HG02642 (cell line): ENCODE results near the gene CCSER1.
A peak's percentile ranks its signal among the peaks of the same experiment; 100 is the strongest.
"Not testable (repeated sequence)": the region's sequence is repeated elsewhere in the genome, so short reads cannot be mapped to it uniquely, and the experiment has no call there.

Source experiments
- ATAC-seq: cut with Tn5 transposase; IDR thresholded peaks from one replicate; pipeline ENCODE4 v1.9.1; 2021; ENCODE audit warnings: mild to moderate bottlenecking; ENCODE audit not compliant: unreplicated experiment, poor library complexity

Gene CCSER1

DNA sequence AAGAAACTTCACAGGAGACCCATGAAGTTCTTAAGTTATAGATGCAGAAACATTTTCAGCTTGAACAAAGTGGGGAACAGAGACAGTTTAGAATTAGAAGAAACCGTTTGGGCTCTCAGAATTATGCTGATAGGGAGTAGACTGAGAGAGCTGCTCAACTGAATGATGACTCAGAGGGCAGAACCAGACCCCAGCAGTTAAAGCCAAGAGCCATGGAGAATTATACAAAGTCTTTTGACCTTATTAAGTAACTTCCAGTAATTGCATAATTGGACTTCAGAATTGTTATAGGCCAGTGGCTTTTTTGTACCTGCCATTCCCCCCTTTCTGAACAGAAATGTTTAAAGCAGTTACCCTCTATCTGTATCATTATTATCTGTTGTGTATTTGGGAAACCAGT lies 642.1 kb downstream of the CCSER1 start:
- ATAC-seq = no peak

DNA sequence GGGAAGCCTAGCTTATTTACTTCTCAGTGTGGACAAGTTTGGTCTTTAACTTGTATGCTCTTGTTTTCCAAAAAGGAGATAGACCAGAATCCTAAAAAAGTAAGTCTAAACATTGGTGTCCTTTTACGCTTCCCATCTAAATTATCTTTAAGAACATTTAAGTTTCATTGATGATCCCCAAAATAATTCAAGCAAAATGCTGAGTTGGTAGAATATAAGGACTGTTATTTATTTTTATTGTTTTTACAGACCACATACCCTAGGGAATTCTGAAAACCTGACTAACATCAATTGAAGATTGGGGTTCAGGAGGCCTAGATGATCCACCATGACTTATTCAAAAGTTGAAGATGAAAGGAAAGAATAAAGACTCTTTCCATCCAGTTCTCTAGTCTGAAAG lies 653.0 kb downstream of the CCSER1 start:
- no peak for ATAC-seq

DNA sequence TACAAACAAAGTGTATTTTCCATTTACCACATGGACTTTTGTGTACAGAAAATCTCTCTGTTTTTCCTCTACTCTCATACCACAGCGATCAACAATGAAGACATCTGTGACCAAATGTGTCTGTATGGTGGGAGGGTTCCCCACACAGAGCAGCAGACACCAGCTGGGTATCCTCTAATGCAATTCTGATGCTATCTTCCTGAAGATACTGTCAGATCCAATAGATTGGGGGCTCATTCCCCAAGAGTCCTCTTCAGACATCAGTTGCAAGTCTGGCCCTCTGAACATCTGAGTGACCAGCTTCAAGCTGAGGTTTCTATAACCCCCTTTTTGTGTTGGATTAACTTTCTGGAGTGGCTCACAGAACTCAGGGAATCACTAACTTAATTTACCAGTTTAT lies 659.4 kb downstream of the CCSER1 start:
- no peak for ATAC-seq

DNA sequence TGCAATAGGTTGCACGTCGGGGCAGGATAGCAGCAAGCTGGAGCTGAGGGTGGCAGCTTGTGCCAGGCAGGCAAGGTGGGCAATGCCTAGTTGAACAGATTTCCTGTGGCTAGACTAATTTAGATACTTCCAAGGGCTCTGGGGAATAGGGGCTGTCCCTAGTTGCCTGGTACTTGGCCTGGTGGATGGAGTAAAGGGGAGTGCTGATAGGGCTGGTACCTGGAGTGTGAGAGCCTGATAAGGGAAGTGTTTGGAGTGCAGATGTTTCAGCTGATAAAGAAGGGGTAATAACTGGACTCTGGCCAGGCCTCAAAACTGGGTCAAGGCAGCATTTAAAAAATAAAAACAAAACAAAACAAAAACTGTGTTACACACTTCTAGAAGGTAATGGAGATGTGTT lies 665.5 kb downstream of the CCSER1 start:
- no peak for ATAC-seq

DNA sequence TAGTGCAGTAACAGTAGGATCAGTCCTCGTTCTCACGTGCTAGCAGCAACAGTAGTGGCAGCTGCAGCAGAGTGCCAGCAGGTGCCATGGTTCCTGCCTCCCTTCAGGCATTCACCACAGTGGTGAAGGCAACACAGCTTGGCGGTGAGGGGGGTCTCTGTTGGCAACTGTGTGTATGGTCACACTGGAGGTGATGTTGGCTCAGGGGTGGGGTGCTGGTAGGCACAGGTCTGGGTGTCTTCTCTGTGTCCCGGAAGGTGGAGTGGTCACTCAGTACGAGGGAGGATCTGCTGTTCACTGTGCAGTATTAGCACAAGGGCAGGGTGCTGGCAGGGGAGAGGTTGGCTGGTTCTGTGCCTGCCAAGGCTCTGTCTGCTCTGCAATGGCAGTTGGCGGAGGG lies 671.8 kb downstream of the CCSER1 start:
- no peak for ATAC-seq

DNA sequence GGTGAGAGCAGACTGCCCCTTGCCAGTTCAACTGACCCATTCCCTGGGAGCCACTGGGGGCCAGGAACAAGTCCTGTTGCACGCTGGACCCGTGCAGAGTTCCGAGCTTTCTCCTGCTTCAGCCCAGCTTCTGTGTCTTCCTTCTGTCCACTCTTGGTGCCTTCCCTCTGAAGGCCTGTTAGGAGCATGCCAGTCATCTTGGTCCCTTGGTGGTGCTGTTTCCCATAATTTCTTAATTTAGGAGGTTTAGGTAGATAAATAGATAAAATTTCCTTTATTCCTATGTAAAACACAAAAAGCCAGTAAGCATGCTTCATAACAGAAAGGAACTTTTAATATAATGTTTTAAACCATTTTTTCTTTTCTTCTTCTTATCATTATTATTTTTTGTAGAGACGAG lies 672.7 kb downstream of the CCSER1 start:
- ATAC-seq = no peak

DNA sequence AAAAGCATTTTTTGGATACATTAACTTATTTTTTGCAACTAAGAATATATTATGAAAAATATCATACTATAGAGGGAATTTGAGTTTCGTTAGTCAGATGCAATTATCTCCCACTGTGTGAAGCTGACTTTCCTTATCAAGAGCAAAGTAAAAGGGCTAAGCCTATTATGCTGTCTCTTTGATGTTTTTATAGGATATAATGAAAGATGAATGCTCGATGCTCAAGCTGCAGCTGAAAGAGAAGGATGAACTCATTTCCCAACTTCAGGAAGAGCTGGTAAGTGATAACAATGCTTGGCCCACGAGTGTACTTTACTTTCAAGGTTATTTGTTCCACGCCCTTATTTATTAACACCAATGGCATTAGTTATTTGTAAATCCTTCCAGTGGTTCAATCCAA lies 688.4 kb downstream of the CCSER1 start:
- ATAC-seq = no peak

DNA sequence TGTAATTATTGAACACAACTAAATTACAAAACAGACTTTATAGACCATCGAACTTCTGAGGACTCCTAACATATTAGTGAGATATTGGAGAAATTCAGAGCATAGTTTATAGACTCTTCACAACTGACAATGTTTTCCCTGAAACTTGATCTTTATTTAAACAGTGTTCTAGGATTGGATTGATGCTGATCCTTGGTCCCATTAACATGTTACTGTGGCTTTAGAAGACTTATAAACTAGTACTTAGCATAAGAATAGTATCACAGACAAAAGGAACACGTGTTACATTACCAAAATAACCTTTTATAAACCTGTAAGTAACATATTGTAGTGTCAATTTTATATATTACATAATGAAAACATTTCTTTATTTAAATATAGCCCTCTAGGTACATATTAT lies 689.6 kb downstream of the CCSER1 start:
- no peak for ATAC-seq

DNA sequence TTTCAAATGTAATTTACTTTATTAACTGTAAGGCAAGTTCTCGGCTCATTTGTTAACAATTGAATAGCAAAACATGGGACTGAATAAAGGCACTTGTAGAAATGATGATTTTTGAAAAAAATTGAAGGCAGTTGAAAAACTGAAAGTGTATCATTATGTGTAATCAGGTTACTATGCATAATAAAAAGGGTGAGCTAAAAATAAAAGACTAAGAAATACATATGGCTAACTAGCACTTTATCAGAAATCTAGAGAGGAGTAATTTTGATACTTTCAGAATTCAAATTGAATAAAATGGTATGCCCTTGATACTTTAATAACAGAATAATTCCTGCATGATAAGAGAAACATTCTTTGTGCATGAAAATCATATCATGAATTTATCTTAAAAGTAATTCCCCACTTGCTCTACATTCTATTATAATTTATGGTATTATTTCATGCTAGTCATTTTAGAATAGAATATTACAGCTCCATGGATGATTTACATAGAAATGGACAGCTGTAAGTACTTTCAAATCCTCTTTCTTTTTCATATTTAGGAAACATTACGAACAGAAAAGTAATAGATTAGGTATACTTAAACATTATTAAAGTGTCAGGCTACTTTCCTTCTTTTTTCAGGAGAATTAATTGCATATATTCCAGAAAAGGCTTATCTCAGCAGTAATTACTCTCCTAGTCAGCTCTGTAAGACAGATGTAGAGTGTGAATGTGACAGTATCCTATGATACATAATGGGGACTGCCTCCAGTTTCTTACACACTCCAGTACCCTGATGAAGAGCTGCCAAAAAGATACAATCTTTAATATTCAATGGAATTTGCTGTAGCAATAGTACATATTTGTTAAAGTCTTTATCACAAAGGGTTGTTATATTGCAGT lies 697.3 kb downstream of the CCSER1 start:
- ATAC-seq = peak; percentile 76

DNA sequence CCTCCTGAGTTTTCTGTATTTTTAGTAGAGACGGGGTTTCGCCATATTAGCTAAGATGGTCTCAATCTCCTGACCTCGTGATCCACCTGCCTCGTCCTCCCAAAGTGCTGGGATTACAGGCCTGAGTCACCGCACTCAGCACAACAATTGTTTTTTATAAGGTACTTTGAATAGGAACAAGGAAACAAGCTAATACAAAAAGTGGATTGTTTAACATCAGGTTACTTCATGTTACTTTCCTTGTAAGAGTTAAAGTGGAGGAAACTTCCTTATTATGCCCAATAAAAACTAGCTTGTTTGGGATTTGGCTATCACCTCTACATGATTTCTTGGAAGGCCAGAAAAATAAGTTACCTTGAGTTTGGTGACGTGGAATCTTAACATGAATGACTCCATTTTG lies 698.7 kb downstream of the CCSER1 start:
- no peak for ATAC-seq

DNA sequence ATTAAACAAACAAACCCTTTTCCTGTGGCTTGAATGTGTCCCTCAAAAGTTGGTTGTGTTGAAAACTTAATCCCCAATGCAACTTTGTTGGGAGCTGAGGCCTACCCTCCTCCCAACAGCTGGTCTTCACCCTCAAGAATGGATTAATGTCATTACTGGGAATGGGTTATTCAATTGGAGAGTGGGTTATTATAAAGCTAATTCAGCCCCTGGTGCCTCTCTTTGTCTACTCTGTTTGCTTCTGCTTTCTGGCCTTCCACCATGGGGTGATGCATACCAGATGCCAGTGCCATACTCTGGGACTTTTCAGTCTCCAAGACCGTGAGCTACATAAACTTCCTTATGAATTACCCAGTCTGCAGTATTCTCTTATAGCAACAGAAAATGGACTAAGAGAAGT lies 706.5 kb downstream of the CCSER1 start:
- ATAC-seq = no peak

DNA sequence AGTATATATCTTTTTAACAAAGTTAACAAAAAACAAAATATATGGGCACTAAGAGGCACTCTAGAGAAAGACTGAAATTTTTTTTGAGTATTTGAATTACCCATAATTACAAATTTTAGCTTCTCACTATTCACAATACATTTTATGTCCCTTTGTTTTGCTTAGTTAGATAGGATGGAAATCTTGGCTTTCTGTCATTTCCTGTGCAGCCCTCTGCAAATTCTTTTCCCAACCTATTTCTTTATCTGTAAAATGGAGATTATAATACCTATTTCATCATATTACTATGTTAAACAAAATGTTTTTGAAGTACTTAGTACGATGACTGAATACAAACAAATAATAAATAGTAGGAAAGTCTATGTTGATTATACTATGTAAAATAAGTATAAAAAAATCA lies 710.0 kb downstream of the CCSER1 start:
- ATAC-seq = no peak

DNA sequence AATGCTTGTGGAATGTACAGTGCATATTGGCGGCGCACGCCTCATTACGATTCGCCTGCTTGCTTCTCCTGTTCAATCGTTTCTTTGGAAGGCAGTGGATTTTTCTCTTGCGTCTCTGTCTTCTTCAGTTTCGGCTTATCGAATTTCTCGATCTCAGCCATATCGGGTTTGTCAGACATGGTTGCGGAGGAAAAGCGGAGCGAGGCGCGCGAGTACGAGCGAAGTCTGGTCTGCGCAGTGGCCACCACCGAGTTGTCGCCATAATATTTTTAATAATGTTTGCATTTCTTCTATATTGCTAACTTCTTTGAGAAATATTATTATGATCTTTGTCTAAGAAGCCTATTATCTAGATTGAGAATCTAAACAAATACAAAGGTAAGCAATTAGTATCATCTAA lies 711.7 kb downstream of the CCSER1 start:
- ATAC-seq = not testable (repeated sequence)

DNA sequence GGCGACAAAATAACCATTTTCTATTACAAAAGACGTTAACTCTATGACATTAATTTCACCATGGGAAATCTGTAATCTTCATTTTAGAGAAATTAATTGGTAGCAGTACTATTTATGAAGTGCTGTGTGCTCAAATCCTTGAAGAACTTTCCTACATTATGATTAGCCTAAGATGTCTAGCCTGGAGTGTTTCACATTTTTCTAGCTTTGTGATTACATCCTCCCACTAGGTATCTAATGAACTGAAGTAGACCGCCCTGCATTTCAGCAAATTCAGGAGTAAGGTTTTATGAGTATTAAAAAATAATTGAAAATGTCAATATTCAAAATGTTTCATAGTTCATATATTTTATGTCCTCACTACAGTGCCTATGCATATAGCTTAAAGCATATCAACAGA lies 713.1 kb downstream of the CCSER1 start:
- ATAC-seq = no peak

DNA sequence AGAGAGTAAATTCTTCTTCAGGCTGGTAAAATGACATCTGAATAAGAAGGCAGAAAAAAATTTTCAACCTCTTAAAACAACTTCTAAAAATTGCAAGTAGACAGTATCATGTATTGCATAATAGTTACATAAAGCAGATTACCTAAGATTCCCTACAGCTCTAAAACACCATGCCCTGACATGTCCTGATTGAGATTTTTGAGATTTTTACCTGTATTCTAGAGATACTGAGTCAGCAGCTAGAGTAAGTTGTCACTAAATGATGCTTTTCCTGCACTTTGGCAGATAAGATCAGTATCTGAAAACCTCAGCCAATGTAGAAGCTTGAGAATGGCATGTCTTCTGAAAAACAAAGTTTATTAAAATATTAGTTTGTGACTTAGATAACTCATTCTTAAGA lies 713.6 kb downstream of the CCSER1 start:
- ATAC-seq = no peak

DNA sequence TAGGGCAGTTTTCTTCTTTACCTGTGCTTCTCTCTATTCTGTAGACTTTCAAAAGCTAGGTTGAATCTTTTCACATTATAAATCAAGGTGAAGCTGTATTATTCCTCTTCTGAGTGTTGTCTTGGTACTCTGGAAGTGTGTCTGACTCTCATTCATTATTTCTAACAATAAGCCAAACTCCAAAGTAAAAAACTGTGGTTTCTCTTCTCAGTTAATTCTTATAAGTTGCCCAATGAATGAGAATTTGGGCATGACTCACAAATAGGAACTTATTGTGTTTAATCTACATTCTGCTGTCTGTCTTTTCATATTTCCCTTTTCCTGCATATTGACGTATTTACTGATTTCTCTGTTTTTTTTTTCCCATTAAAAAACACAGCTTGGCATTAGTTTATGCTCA lies 714.5 kb downstream of the CCSER1 start:
- no peak for ATAC-seq

DNA sequence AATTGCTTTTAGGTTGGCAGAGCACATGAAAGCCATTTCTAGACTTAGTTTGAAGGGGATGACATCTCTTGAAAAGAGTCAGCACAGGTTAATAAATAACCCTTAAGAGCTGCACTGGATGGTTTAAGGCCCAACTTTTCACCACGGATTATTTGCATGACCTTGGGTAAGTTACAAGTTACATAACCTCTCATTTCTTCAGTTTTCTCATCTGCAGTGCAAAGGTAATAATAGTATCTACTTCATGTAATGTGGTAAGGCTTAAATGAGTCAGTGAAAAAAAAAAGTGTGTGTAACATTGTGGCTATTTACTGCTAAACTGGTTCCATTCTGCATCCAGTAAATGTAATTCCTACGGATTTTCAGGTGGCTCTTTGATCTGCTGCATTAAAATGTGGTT lies 715.8 kb downstream of the CCSER1 start:
- ATAC-seq = peak; percentile 98

DNA sequence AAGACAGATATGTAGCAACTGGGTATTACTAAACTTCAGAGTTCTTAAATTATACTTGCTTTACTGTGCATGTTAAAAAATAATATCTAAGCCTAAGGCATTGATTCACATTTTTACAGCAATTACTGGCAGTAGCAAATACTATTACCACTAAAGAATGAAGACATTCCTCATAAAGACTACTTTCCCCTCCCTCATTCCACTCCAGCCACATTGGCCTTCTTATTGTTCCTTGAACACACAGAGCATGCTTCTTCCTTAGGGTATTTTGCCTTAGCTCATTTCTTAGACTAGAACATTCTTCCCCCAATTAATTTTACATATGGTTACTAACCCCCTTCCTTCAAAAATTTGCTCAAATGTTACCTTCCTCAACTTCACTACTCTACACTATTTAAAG lies 717.0 kb downstream of the CCSER1 start:
- no peak for ATAC-seq

DNA sequence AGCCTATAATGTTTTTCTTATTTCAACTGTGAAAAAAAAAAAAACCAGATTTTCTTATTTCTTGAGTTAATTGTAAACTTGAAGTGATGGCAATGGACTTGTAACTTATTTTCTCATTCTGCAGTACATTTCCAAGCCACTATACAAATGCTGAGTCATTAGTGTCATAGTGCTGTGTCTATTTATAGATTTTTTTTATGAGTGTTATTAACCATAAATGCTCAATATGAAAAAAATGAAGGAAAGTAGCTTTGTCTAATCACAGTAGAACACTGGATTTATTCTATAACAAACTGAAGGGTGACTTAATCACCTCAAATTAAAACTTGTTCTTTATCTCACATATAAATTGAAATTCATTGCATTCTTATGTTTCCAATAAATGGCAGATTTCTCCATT lies 718.6 kb downstream of the CCSER1 start:
- no peak for ATAC-seq

DNA sequence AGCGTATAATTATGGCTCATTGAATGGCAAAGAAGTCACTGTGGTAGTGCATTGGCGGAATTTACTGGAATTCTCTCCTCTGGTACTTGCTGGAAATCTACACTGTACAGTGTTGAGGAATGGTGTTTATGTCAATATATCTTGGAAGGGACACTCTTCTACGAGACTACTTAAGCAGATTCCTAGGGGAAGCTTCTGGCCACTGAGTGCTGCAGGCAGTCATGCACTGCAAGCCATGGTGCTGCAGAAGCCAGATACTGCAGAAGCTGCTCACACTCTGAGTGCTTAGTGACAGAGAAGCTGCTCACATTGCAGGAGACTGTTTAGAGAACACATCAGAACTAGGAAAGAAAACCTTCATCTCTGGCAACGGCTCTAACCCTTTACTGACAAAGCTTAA lies 725.0 kb downstream of the CCSER1 start:
- no peak for ATAC-seq

DNA sequence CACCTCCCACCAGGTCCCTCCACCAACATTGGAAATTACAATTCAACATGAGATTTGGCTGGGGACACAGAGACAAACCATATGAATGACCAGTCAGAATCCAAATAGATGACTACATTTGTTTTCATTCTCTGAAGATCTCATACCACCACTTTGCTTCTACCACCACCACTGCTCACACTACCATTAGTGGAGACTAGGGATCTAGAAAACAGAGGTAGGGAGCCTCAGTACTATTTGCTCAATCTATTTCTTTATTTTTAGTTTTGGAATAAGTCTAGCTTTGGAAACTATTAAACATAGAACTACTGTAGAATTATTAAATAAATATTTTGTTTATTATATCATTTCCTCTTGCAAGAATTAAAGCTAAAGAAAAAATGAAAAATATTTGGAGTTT lies 727.9 kb downstream of the CCSER1 start:
- no peak for ATAC-seq

DNA sequence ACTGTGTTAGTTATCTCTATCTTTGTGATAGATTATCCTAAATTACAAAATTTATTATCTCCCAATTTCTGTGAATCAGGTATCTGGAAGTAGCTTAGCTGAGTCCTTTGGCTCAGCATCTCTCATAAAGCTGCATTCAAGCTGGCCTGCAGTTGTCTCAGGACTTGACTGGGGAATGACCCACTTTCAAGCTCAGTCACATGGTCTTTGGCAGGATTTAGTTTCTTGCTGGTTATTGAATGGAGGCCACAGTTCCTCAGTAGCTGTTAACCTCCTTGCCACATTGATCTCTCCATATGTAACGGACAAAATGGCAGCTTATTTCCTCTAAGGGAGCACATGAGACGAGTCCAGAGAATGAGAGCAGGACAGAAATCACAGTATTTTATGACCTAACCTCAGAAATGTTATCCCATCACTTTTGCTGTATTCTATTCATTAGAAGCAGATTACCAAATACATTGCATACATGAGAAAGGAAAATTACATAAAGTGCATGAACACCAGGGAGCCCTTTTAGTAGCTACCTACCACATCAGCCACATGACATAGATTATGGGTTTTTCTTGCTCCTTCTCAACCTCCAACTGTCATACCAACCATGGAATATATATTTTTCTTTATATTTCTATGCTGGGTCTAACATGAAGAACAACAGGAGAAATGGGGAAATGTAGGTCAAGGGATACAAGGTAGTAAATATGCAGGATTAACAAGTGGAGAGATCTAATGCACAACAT lies 730.1 kb downstream of the CCSER1 start:
- no peak for ATAC-seq
